ENCODE measurements around the gene SLF2. TPM values are rescaled to one million over a fixed set of nuclear protein-coding genes. Genes with fewer than 3 reads are reported as not detected.

SLF2 gene
- total RNA-seq, 2 experiments from 2014 or later, result 29.0 to 31.9 TPM

DNA sequence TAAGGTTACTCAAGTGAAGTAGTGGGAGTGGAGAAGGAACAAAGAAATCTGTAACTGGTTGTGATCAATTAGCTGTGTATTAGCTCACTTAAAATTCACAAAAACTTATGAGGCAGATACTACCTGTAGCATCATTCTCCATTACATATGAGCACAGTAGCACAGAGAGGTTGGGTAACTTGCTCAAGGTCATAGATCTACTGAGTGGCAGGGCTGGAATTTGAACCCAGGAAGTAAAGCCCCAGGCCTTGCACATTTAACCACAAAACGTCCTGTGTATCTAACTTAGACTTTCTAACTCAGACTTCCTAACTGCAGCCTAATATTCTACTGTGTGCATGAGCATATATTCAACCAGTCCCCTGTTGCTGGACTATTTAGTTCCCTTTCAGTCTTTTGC is 5.6 kb upstream of the SLF2 start:
- Mint-ChIP-seq H3K27me3 (no peaks in the 10 kb centered on the region), H3K4me1 (ENCODE audit: low read depth) (peaks cover 12% of the 10 kb centered on the region), H3K36me3 (ENCODE audit: low read depth) (no peaks in the 10 kb centered on the region), H3K4me3 (no peak overlapping the region), H3K27ac (no peak overlapping the region), H3K9me3 (no peaks in the 10 kb centered on the region)
- CTCF ChIA-PET, result no interaction called here
- no peak for ATAC-seq
- DNase-seq, result no peak
- no peak for TF ChIP-seq CTCF (IDR thresholded peaks at IDR 0.05)
- intact Hi-C loops (cut with micrococcal nuclease), result no loop called here
- POLR2A ChIA-PET, result no interaction called here

- intact Hi-C loops (cut with micrococcal nuclease), result no loop called here
- peaks cover under 1% of the 10 kb centered on the region for H3K36me3 Mint-ChIP-seq (ENCODE audit: low read depth)
- H3K9me3 Mint-ChIP-seq, result no peaks in the 10 kb centered on the region
- H3K27me3 Mint-ChIP-seq, result no peaks in the 10 kb centered on the region
- H3K27ac Mint-ChIP-seq, result no peak overlapping the region
- H3K4me3 Mint-ChIP-seq, result no peak overlapping the region
- ChIA-PET POLR2A (no interaction called here), CTCF (interaction anchor here (0.8 to 1.4 kb wide), 3 partner anchors 20 to 372 kb away, joined by 3 to 4 read pairs (median 3); no protein-coding TSS in a partner anchor)
- peaks cover 14% of the 10 kb centered on the region for H3K4me1 Mint-ChIP-seq (ENCODE audit: low read depth)
- TF ChIP-seq CTCF (IDR thresholded peaks at IDR 0.05), result no peak
- DNase-seq (no peak), ATAC-seq (no peak)
Observed at GRCh38 chr10:100907773-100908363, 4.9 kb upstream of the SLF2 start.

DNA sequence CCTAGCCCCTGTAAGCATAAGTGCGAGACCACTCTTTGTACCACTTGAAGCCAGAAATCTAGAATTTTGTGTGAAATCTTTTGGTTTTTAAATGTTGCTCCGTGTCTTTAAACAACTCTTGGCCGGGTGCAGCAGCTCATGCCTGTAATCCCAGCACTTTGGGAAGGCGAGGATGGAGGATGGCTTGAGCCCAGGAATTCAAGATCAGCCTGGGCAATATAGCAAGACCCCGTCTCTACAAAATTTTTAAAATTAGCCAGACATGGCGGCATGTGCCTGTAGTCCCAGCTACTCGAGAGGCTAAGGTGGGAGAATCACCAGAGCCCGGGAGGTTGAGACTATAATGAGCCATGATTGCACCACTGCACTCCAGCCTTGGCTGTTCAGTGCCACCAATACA is 4.4 kb upstream of the SLF2 start:
- Mint-ChIP-seq H3K4me1 (ENCODE audit: low read depth) (peaks cover 16% of the 10 kb centered on the region), H3K9me3 (no peaks in the 10 kb centered on the region), H3K27me3 (no peaks in the 10 kb centered on the region), H3K36me3 (ENCODE audit: low read depth) (peaks cover 4% of the 10 kb centered on the region), H3K27ac (no peak overlapping the region), H3K4me3 (no peak overlapping the region)
- DNase-seq (no peak), ATAC-seq (no peak)
- no peak for TF ChIP-seq CTCF (IDR thresholded peaks at IDR 0.05)
- CTCF ChIA-PET, result interaction anchor here (0.8 to 1.4 kb wide), 3 partner anchors 20 to 372 kb away, joined by 3 to 4 read pairs (median 3); no protein-coding TSS in a partner anchor
- POLR2A ChIA-PET, result no interaction called here
- intact Hi-C loops (cut with micrococcal nuclease), result no loop called here

DNA sequence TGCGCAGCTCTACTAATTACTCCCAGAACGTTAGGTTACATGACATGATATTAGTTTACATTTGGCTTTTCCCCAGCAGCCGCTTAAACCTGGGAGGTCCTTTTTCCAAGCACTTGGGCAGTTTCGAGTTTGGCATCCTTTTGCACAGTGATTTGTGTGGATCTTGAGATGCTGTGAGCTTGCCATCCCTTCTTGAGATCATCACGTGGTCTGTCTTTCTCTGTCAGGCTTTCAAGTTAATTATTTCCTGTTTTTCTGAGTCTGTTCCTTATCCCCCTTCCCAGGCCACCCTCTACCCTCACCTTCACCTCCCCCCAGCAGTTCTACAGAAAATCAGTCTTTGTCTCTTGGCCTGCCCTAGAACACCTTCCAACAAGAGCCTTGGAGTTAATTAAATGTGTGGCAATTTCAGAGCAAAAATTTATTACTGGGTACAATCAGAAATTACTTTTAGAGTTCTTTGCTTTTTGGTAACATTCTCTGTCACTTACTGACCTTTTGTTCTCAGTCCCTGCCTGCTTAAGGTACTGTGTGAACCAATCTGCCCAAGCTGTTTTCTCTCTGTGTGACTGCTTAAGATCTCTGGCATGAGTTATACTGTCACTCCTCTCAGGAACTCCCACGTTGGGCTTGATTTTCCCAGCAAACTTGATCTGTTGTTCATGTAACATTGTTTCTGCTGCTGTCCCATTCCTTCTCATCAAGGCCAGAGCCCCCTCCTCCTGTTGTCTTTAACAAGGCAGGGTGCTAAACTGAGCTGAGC is 3.1 kb upstream of the SLF2 start:
- H3K27me3 Mint-ChIP-seq, result no peaks in the 10 kb centered on the region
- H3K36me3 Mint-ChIP-seq (ENCODE audit: low read depth), result peaks cover 14% of the 10 kb centered on the region
- no peak for ATAC-seq
- TF ChIP-seq CTCF (IDR thresholded peaks at IDR 0.05), result no peak
- intact Hi-C loops (cut with micrococcal nuclease), result no loop called here
- POLR2A ChIA-PET, result no interaction called here
- no peak overlapping the region for H3K4me3 Mint-ChIP-seq
- peaks cover 27% of the 10 kb centered on the region for H3K4me1 Mint-ChIP-seq (ENCODE audit: low read depth)
- DNase-seq, result no peak
- no peaks in the 10 kb centered on the region for H3K9me3 Mint-ChIP-seq
- H3K27ac Mint-ChIP-seq, result no peak overlapping the region
- CTCF ChIA-PET, result interaction anchor here (1.2 to 4.1 kb wide), 4 partner anchors 22 to 133 kb away, joined by 3 to 20 read pairs (median 4); partner anchors contain the start of gene LZTS2

DNA sequence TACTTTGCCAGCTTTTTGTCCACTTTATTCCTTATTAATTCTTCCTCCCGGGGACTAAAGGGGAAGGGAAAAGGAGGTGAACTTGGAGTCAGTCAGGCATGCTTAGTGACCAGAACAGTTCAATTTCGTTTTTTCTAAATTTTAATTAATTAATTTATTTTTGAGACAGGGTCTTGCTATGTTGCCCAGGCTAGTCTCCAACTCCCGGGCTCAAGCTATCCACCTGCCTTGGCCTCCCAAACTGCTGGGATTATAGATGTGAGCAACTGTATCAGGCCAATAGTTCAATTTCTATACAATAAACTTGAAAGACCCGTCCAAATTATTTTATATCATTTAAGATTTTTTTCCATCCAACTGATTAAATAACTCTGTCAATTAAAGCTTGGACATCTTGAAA is 1.3 kb upstream of the SLF2 start:
- ATAC-seq, result no peak
- Mint-ChIP-seq H3K36me3 (ENCODE audit: low read depth) (peaks cover 21% of the 10 kb centered on the region), H3K27me3 (no peaks in the 10 kb centered on the region), H3K27ac (no peak overlapping the region), H3K4me1 (ENCODE audit: low read depth) (peaks cover 37% of the 10 kb centered on the region), H3K4me3 (peak overlapping the region; percentile 99), H3K9me3 (no peaks in the 10 kb centered on the region)
- intact Hi-C loops (cut with micrococcal nuclease), result no loop called here
- POLR2A ChIA-PET, result interaction anchor here (1.1 to 1.4 kb wide), 3 partner anchors 87 to 538 kb away, joined by 3 read pairs; partner anchors contain the start of genes PDZD7 and SFXN3
- no peak for TF ChIP-seq CTCF (IDR thresholded peaks at IDR 0.05)
- CTCF ChIA-PET, result interaction anchor here (1.0 to 4.1 kb wide), 4 partner anchors 22 to 138 kb away, joined by 3 to 20 read pairs (median 4); partner anchors contain the start of gene LZTS2
- no peak for DNase-seq

Data from activated CD8-positive, alpha-beta T cell treated with anti-CD3 and anti-CD28 coated beads for 36 hours (primary cell).